ENCODE data around the gene NHEJ1. TPM values are rescaled to one million over a fixed set of nuclear protein-coding genes. Genes with fewer than 3 reads are reported as not detected.

The NHEJ1 gene
- total RNA-seq, 1 experiment from 2014 or later: 16.4 TPM

DNA sequence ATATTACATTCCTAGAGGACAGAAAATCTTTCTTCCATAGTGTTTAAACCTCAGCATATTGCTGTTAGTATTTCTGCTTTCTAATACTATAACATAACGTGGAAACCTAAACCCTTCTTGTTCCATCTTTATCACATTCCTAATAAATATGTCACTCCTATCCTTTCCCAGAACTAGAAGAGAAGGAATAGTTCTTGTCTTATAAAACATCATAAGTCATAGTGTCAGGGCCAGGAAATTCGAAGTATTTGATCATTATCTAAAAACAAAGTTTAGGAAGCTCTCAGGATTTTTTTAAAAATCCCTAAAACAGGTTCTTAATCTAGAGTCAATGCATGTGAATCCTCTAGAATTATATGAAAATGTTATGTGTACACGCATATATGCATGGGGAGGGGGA, 2.0 kb downstream of the NHEJ1 start:
- no peaks in the 10 kb centered on the region for H3K9me3 ChIP-seq (ENCODE audit: control insufficient read depth in 1 of 2, insufficient read depth in 1 of 2, low read depth in 1 of 2, low read length in 2 of 2)
- no peak overlapping the region for H3K4me2 ChIP-seq (ENCODE audit: low read length)
- TF ChIP-seq SIN3A (IDR thresholded peaks at IDR 0.05; ENCODE audit: low read depth): no peak
- TF ChIP-seq CEBPB (IDR thresholded peaks at IDR 0.05; ENCODE audit: low read depth): no peak
- TF ChIP-seq, protein P1, sequence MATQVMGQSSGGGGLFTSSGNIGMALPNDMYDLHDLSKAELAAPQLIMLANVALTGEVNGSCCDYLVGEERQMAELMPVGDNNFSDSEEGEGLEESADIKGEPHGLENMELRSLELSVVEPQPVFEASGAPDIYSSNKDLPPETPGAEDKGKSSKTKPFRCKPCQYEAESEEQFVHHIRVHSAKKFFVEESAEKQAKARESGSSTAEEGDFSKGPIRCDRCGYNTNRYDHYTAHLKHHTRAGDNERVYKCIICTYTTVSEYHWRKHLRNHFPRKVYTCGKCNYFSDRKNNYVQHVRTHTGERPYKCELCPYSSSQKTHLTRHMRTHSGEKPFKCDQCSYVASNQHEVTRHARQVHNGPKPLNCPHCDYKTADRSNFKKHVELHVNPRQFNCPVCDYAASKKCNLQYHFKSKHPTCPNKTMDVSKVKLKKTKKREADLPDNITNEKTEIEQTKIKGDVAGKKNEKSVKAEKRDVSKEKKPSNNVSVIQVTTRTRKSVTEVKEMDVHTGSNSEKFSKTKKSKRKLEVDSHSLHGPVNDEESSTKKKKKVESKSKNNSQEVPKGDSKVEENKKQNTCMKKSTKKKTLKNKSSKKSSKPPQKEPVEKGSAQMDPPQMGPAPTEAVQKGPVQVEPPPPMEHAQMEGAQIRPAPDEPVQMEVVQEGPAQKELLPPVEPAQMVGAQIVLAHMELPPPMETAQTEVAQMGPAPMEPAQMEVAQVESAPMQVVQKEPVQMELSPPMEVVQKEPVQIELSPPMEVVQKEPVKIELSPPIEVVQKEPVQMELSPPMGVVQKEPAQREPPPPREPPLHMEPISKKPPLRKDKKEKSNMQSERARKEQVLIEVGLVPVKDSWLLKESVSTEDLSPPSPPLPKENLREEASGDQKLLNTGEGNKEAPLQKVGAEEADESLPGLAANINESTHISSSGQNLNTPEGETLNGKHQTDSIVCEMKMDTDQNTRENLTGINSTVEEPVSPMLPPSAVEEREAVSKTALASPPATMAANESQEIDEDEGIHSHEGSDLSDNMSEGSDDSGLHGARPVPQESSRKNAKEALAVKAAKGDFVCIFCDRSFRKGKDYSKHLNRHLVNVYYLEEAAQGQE (IDR thresholded peaks at IDR 0.05; ENCODE audit: low read depth): no peak
- TF ChIP-seq CTCF (IDR thresholded peaks at IDR 0.05 in 2 of 3, conservative IDR thresholded peaks at IDR 0.05 in 1 of 3; ENCODE audit: borderline replicate concordance in 1 of 3, insufficient read depth in 1 of 3, low read depth in 2 of 3, low read length in 2 of 3): no peak
- TF ChIP-seq ZBTB33 (IDR thresholded peaks at IDR 0.05; ENCODE audit: extremely low read depth, insufficient replicate concordance, low read length): no peak
- no peak for TF ChIP-seq ZNF274 (IDR thresholded peaks at IDR 0.05; ENCODE audit: low read depth, low read length)
- TF ChIP-seq ELF1 (IDR thresholded peaks at IDR 0.05; ENCODE audit: borderline replicate concordance, low read depth): no peak
- no peak for TF ChIP-seq POLR2A (IDR thresholded peaks at IDR 0.05; ENCODE audit: borderline replicate concordance, extremely low read depth, insufficient read depth, insufficient read length)
- TF ChIP-seq EZH2 (IDR thresholded peaks at IDR 0.05): no peak
- TF ChIP-seq FOSL1 (IDR thresholded peaks at IDR 0.05; ENCODE audit: low read depth): no peak
- peaks cover 0 to 3% of the 10 kb centered on the region in 2 experiments; a peak in 2 of 4 replicates for H3K36me3 ChIP-seq (ENCODE audit: control insufficient read depth in 1 of 2, insufficient read depth in 2 of 2, low read length in 2 of 2)
- peaks cover 5 to 16% of the 10 kb centered on the region in 2 experiments; a peak in 3 of 4 replicates for H3K4me1 ChIP-seq (ENCODE audit: control insufficient read depth in 1 of 2, insufficient read depth in 2 of 2, low read length in 2 of 2)
- no peak overlapping the region for H3K9ac ChIP-seq (ENCODE audit: low read length)
- BruUV-seq (replicated peaks): no TSS peak
- no peak overlapping the region for H3K4me3 ChIP-seq (replicated peaks in 1 of 2; ENCODE audit: low read depth in 1 of 2, low read length in 2 of 2)
- ChIA-PET RAD21 (ENCODE audit: low non-redundant PET in 1 of 2, low total read pairs in 2 of 2, uncharacterized antibody in 2 of 2, unreplicated experiment in 2 of 2) (no interaction called here), CTCF (interaction anchor here (1.0 to 2.6 kb wide), 5 partner anchors 15 to 371 kb away, joined by 4 to 7 read pairs (median 6); no protein-coding TSS in a partner anchor), POLR2A (interaction anchor here (1.4 kb wide), 1 partner anchor 157 kb away, joined by 5 read pairs; no protein-coding TSS in a partner anchor)
- ATAC-seq (no peak), DNase-seq (ENCODE audit: low read depth, low spot score) (no peak)
- no peaks in the 10 kb centered on the region for H3K9me2 ChIP-seq (ENCODE audit: insufficient read depth)
- no peak overlapping the region for H3K27ac ChIP-seq (ENCODE audit: low read depth, low read length)
- intact Hi-C loops (cut with micrococcal nuclease): no loop called here
- no peaks in the 10 kb centered on the region for H4K20me1 ChIP-seq (ENCODE audit: insufficient read depth)
- H3K27me3 ChIP-seq (ENCODE audit: insufficient read depth, low read length): no peaks in the 10 kb centered on the region
- H2AFZ ChIP-seq (ENCODE audit: low read depth, low read length, poor library complexity, severe bottlenecking): no peak overlapping the region
- H3K79me2 ChIP-seq (ENCODE audit: insufficient read depth, low read length): no peaks in the 10 kb centered on the region

Data from HCT116 (cell line).